Caco-2 (cell line): ENCODE results near the gene PDZD2. TPM values are rescaled to one million over a fixed set of nuclear protein-coding genes. Genes with fewer than 3 reads are reported as not detected.

ENCODE experiments used
- BruUV-seq: library from RNA; stranded (reverse); fragments of 400-500 nt; replicated peaks from 2 replicates; lab custom pipeline; 2021; lab: Mats Ljungman, UMichigan
- CTCF ChIA-PET: fragments of 300-600 bp; sonication (Branson Sonifier 250); formaldehyde crosslinking; loops from one replicate; lab custom pipeline; 2022; ENCODE audit warnings: antibody characterized with exemption; lab: Charles Lee
- POLR2A ChIA-PET: fragments of 300-600 bp; sonication (Branson Sonifier 250); formaldehyde crosslinking; loops from one replicate; lab custom pipeline; 2022; ENCODE audit warnings: antibody characterized with exemption; lab: Charles Lee
- DNase-seq, 2 experiments: peaks; one replicate each; pipeline versions ENCODE4 v3.0.0 to v3.0.0-alpha.2; 2020 to 2022
- H3K27me3 ChIP-seq: replicated peaks from 2 replicates; pipeline ENCODE4 v1.6.0; 2011; ENCODE audit warnings: low read length; ENCODE audit not compliant: control insufficient read depth, insufficient read depth
- H3K36me3 ChIP-seq: 2 replicates; pipeline ENCODE4 v1.5.1; 2011; ENCODE audit warnings: low read length; ENCODE audit not compliant: control insufficient read depth, insufficient read depth
- H3K4me1 ChIP-seq: fragments of 250-450 bp; sonication (Bioruptor Pico); 2 replicates; pipeline ENCODE4 v1.5.1; 2020; ENCODE audit warnings: mild to moderate bottlenecking
- H3K4me3 ChIP-seq: 2 replicates; pipeline ENCODE4 v1.5.1; 2011; ENCODE audit warnings: low read depth, mild to moderate bottlenecking, control low read depth, low read length
- H3K9me3 ChIP-seq: fragments of 250-450 bp; sonication (Bioruptor Pico); 2 replicates; pipeline ENCODE4 v1.5.1; 2020; ENCODE audit warnings: mild to moderate bottlenecking, moderate library complexity
- H3K27ac Mint-ChIP-seq: one replicate; pipeline ENCODE4 v1.8.0; 2022; ENCODE audit warnings: mixed read lengths; ENCODE audit not compliant: unreplicated experiment
- H3K27me3 Mint-ChIP-seq: one replicate; pipeline ENCODE4 v1.8.0; 2022; ENCODE audit warnings: mixed read lengths; ENCODE audit not compliant: insufficient read depth, unreplicated experiment
- H3K36me3 Mint-ChIP-seq: one replicate; pipeline ENCODE4 v1.8.0; 2022; ENCODE audit warnings: mild to moderate bottlenecking, mixed read lengths; ENCODE audit not compliant: insufficient read depth, unreplicated experiment
- H3K4me1 Mint-ChIP-seq: one replicate; pipeline ENCODE4 v1.8.0; 2022; ENCODE audit warnings: low read depth, mixed read lengths; ENCODE audit not compliant: unreplicated experiment
- H3K4me3 Mint-ChIP-seq: one replicate; pipeline ENCODE4 v1.8.0; 2022; ENCODE audit warnings: mild to moderate bottlenecking, moderate library complexity, mixed read lengths; ENCODE audit not compliant: unreplicated experiment
- H3K9me3 Mint-ChIP-seq: one replicate; pipeline ENCODE4 v1.8.0; 2022; ENCODE audit warnings: mixed read lengths; ENCODE audit not compliant: unreplicated experiment
- intact Hi-C: fragments of 100-400 bp; cut with micrococcal nuclease; formaldehyde crosslinking; loops from one replicate; pipeline ENCODE4 v1.10.0; 2022; ENCODE audit not compliant: unreplicated experiment
- total RNA-seq: library from RNA; stranded (reverse); gene quantifications from 2 replicates; pipeline ENCODE4 v1.2.3, GENCODE V29; 2022
- TF ChIP-seq, protein P1 (sequence below), 2 experiments: fragments of 200-600 bp in 1 of 2; IDR thresholded peaks; 1 replicate in 1 of 2; 2 replicates in 1 of 2; pipeline versions ENCODE4 v1.5.1 to v1.8.0; 2011 to 2022; ENCODE audit warnings: antibody characterized with exemption in 1 of 2, control low read depth in 1 of 2, inconsistent platforms in 1 of 2, low read depth in 1 of 2, low read length in 1 of 2, mild to moderate bottlenecking in 1 of 2, moderate library complexity in 1 of 2; ENCODE audit not compliant: insufficient read depth in 1 of 2, severe bottlenecking in 1 of 2, unreplicated experiment in 1 of 2

Gene PDZD2
- total RNA-seq, 1 experiment from 2014 or later: 0.16 TPM

DNA sequence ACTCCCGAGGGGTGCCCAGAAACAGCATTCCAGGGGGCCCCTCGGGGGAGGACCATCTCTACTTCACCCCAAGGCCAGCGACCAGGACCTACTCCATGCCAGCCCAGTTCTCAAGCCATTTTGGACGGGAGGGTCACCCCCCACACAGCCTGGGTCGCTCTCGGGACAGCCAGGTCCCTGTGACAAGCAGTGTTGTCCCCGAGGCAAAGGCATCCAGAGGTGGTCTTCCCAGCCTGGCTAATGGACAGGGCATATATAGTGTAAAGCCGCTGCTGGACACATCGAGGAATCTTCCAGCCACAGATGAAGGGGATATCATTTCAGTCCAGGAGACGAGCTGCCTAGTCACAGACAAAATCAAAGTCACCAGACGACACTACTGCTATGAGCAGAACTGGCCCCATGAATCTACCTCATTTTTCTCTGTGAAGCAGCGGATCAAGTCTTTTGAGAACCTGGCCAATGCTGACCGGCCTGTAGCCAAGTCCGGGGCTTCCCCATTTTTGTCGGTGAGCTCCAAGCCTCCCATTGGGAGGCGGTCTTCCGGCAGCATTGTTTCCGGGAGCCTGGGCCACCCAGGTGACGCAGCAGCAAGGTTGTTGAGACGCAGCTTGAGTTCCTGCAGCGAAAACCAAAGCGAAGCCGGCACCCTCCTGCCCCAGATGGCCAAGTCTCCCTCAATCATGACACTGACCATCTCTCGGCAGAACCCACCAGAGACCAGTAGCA is 451.3 kb downstream of the PDZD2 start:
- no peaks in the 10 kb centered on the region for H3K9me3 Mint-ChIP-seq
- TF ChIP-seq, protein P1, sequence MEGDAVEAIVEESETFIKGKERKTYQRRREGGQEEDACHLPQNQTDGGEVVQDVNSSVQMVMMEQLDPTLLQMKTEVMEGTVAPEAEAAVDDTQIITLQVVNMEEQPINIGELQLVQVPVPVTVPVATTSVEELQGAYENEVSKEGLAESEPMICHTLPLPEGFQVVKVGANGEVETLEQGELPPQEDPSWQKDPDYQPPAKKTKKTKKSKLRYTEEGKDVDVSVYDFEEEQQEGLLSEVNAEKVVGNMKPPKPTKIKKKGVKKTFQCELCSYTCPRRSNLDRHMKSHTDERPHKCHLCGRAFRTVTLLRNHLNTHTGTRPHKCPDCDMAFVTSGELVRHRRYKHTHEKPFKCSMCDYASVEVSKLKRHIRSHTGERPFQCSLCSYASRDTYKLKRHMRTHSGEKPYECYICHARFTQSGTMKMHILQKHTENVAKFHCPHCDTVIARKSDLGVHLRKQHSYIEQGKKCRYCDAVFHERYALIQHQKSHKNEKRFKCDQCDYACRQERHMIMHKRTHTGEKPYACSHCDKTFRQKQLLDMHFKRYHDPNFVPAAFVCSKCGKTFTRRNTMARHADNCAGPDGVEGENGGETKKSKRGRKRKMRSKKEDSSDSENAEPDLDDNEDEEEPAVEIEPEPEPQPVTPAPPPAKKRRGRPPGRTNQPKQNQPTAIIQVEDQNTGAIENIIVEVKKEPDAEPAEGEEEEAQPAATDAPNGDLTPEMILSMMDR (IDR thresholded peaks at IDR 0.05; ENCODE audit: insufficient read depth in 1 of 2, low read depth in 1 of 2, low read length in 1 of 2, severe bottlenecking in 1 of 2, unreplicated experiment in 1 of 2): no peak
- POLR2A ChIA-PET: no interaction called here
- H3K4me3 ChIP-seq: no peak overlapping the region
- no peaks in the 10 kb centered on the region for H3K36me3 ChIP-seq
- no peaks in the 10 kb centered on the region for H3K4me1 ChIP-seq
- H3K36me3 Mint-ChIP-seq: peaks cover 27% of the 10 kb centered on the region
- H3K27ac Mint-ChIP-seq: no peak overlapping the region
- intact Hi-C loops: loop anchor here (5.0 kb wide), 2 partner anchors 163 to 558 kb away; partner anchors contain the start of genes C5orf22 and DROSHA
- no peak for DNase-seq
- H3K9me3 ChIP-seq: no peaks in the 10 kb centered on the region
- BruUV-seq: no TSS peak
- no peaks in the 10 kb centered on the region for H3K27me3 Mint-ChIP-seq
- no peaks in the 10 kb centered on the region for H3K4me1 Mint-ChIP-seq
- H3K4me3 Mint-ChIP-seq: no peak overlapping the region
- no peaks in the 10 kb centered on the region for H3K27me3 ChIP-seq
- CTCF ChIA-PET: no interaction called here

DNA sequence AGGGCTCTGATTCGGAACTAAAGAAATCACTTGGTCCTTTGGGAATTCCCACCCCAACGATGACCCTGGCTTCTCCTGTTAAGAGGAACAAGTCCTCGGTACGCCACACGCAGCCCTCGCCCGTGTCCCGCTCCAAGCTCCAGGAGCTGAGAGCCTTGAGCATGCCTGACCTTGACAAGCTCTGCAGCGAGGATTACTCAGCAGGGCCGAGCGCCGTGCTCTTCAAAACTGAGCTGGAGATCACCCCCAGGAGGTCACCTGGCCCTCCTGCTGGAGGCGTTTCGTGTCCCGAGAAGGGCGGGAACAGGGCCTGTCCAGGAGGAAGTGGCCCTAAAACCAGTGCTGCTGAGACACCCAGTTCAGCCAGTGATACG is 451.8 kb downstream of the PDZD2 start:
- H3K36me3 ChIP-seq: no peaks in the 10 kb centered on the region
- H3K27me3 Mint-ChIP-seq: no peaks in the 10 kb centered on the region
- H3K27me3 ChIP-seq: no peaks in the 10 kb centered on the region
- no peak overlapping the region for H3K27ac Mint-ChIP-seq
- TF ChIP-seq, protein P1 (IDR thresholded peaks at IDR 0.05; ENCODE audit: insufficient read depth in 1 of 2, low read depth in 1 of 2, low read length in 1 of 2, severe bottlenecking in 1 of 2, unreplicated experiment in 1 of 2): no peak
- intact Hi-C loops: loop anchor here (5.0 kb wide), 2 partner anchors 163 to 558 kb away; partner anchors contain the start of genes C5orf22 and DROSHA
- no peak for DNase-seq
- H3K4me3 Mint-ChIP-seq: no peak overlapping the region
- H3K36me3 Mint-ChIP-seq: peaks cover 31% of the 10 kb centered on the region
- no peaks in the 10 kb centered on the region for H3K4me1 ChIP-seq
- CTCF ChIA-PET: no interaction called here
- H3K4me1 Mint-ChIP-seq: no peaks in the 10 kb centered on the region
- no peaks in the 10 kb centered on the region for H3K9me3 Mint-ChIP-seq
- POLR2A ChIA-PET: no interaction called here
- H3K4me3 ChIP-seq: no peak overlapping the region
- H3K9me3 ChIP-seq: no peaks in the 10 kb centered on the region
- no TSS peak for BruUV-seq

DNA sequence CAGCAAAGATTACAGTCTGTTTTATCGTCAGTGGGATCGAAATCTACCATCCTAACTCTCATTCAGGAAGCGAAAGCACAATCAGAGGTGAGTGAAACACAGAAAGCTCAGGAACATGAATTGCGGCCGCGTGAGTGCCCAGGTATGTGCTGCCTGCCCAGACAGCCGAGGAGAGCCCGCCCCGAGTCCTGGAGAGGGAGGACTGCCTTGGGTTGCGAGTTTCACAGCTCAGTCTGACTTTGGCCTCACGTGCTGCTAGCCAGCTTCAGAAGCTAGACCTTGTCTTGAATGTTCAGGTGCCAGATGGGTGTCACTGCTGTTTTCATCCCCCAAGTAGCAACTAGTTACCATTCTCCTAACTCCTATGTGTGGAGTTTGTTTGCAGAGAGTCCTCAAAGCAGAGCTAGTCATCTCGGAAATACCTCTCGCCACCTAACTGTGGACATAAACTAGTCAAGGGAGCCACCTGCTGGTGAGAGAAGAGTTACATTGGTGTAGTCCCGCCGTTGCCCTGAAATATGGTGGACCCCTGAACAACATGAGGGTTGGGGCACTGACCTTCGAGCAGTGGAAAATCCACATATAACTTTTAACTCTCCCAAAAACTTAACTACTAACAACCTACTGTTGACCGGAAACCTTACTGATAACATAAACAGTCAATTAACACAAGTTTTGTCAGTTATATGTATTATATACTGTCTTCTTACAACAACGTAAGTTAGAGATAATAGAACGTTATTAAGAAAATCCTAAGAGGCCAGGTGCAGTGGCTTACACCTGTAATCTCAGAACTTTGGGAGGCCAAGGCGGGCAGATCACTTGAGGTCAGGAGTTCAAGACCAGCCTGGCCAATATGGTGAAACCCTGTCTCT is 454.2 kb downstream of the PDZD2 start:
- intact Hi-C loops: loop anchor here (1.0 to 5.0 kb wide), 4 partner anchors 166 to 561 kb away; partner anchors contain the start of genes C5orf22 and DROSHA
- CTCF ChIA-PET: interaction anchor here (0.6 to 1.6 kb wide), 13 partner anchors 14 to 614 kb away, joined by 3 to 17 read pairs (median 4); no protein-coding TSS in a partner anchor
- H3K27me3 Mint-ChIP-seq: no peaks in the 10 kb centered on the region
- H3K4me1 ChIP-seq: no peaks in the 10 kb centered on the region
- H3K4me1 Mint-ChIP-seq: no peaks in the 10 kb centered on the region
- no TSS peak for BruUV-seq
- TF ChIP-seq, protein P1 (IDR thresholded peaks at IDR 0.05; ENCODE audit: insufficient read depth in 1 of 2, low read depth in 1 of 2, low read length in 1 of 2, severe bottlenecking in 1 of 2, unreplicated experiment in 1 of 2): peak; percentile 63 to 75
- no peak overlapping the region for H3K27ac Mint-ChIP-seq
- no peak overlapping the region for H3K4me3 ChIP-seq
- H3K4me3 Mint-ChIP-seq: no peak overlapping the region
- no peaks in the 10 kb centered on the region for H3K9me3 Mint-ChIP-seq
- POLR2A ChIA-PET: no interaction called here
- H3K36me3 Mint-ChIP-seq: peaks cover 45% of the 10 kb centered on the region
- no peaks in the 10 kb centered on the region for H3K27me3 ChIP-seq
- peak; percentile 73 to 75 for DNase-seq
- H3K36me3 ChIP-seq: no peaks in the 10 kb centered on the region
- H3K9me3 ChIP-seq: no peaks in the 10 kb centered on the region
